Measurements from ENCODE around the gene OR6C2. TPM values are rescaled to one million over a fixed set of nuclear protein-coding genes. Genes with fewer than 3 reads are reported as not detected.

OR6C2 gene
- total RNA-seq, 2 experiments from 2014 or later: not detected

DNA sequence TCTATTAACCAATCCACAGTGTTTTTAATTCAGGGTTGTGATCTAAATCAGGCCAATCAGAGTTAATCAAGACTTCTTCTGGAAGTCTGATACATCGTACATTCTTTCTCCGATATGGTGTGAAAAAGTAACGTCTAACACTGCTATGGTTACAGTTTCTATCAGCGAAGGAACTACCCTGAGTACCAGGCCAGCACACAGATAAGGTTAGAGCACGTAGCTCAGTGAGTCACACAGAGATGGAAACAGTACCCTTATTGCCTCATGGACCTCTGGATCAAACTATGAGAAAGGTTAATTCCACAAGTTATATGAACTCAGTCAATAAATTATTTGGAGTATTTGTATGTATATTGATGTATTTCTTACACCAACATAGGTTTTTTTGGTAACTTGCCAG is 51.6 kb downstream of the OR6C2 start:
- Histone ChIP-seq H3K27ac (ENCODE audit: low read depth, low read length, poor library complexity, severe bottlenecking) (no peak overlapping the region), H3K4me2 (ENCODE audit: low read length) (no peak overlapping the region), H3K4me1 (ENCODE audit: insufficient read depth, low read length, poor library complexity, severe bottlenecking) (no peaks in the 10 kb centered on the region), H3K36me3 (ENCODE audit: insufficient read depth, low read length) (no peaks in the 10 kb centered on the region), H3K4me3 (ENCODE audit: low read depth, low read length, poor library complexity, severe bottlenecking) (no peak overlapping the region), H3K9me2 (ENCODE audit: insufficient read depth, low read length) (no peaks in the 10 kb centered on the region), H3K79me2 (ENCODE audit: insufficient read depth, low read depth, low read length) (no peaks in the 10 kb centered on the region), H4K20me1 (ENCODE audit: insufficient read depth, low read length) (no peaks in the 10 kb centered on the region), H3K9me3 (ENCODE audit: low read length) (no peaks in the 10 kb centered on the region), H2AFZ (ENCODE audit: low read length) (no peak overlapping the region)
- DNase-seq (ENCODE audit: low spot score): no peak
- intact Hi-C loops (cut with micrococcal nuclease; ENCODE audit: unreplicated experiment): no loop called here
- BruUV-seq (replicated peaks): no TSS peak
- no peak for TF ChIP-seq CTCF (conservative IDR thresholded peaks at IDR 0.05; ENCODE audit: low read length)
- no peak for TF ChIP-seq EZH2phosphoT487 (IDR thresholded peaks at IDR 0.05; ENCODE audit: borderline replicate concordance, low read depth, low read length)
- ChIA-PET CTCF (ENCODE audit: unreplicated experiment) (no interaction called here), POLR2A (no interaction called here)

DNA sequence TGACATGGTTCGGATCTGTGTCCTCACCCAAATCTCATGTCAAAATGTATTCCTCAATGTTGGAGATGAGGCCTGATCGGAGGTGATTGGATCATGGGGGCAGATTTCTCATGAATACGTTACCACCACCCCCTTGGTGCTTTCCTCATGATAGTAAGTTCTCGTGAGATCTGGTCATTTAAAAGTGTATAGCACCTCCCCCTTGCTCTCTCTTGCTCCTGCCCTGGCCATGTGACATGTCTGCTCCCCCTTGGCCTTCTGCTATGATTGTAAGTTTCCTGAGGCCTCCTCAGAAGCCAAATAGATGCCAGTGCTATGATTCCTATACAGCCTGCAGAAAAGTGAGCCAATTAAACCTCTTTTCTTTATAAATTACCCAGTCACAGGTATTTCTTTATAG is 55.4 kb downstream of the OR6C2 start:
- ChIA-PET POLR2A (interaction anchor here (1.7 kb wide), 1 partner anchor 27 kb away, joined by 4 read pairs; no protein-coding TSS in a partner anchor), CTCF (ENCODE audit: unreplicated experiment) (no interaction called here)
- H3K4me2 ChIP-seq (ENCODE audit: low read length): no peak overlapping the region
- no peaks in the 10 kb centered on the region for H3K9me3 ChIP-seq (ENCODE audit: low read length)
- no peak overlapping the region for H3K27ac ChIP-seq (ENCODE audit: low read depth, low read length, poor library complexity, severe bottlenecking)
- TF ChIP-seq EZH2phosphoT487 (IDR thresholded peaks at IDR 0.05; ENCODE audit: borderline replicate concordance, low read depth, low read length) (no peak), CTCF (conservative IDR thresholded peaks at IDR 0.05; ENCODE audit: low read length) (no peak)
- H3K4me3 ChIP-seq (ENCODE audit: low read depth, low read length, poor library complexity, severe bottlenecking): no peak overlapping the region
- H2AFZ ChIP-seq (ENCODE audit: low read length): no peak overlapping the region
- no peaks in the 10 kb centered on the region for H4K20me1 ChIP-seq (ENCODE audit: insufficient read depth, low read length)
- no peaks in the 10 kb centered on the region for H3K4me1 ChIP-seq (ENCODE audit: insufficient read depth, low read length, poor library complexity, severe bottlenecking)
- H3K9me2 ChIP-seq (ENCODE audit: insufficient read depth, low read length): no peaks in the 10 kb centered on the region
- intact Hi-C loops (cut with micrococcal nuclease; ENCODE audit: unreplicated experiment): no loop called here
- no peaks in the 10 kb centered on the region for H3K36me3 ChIP-seq (ENCODE audit: insufficient read depth, low read length)
- no TSS peak for BruUV-seq (replicated peaks)
- DNase-seq (ENCODE audit: low spot score): no peak
- no peaks in the 10 kb centered on the region for H3K79me2 ChIP-seq (ENCODE audit: insufficient read depth, low read depth, low read length)

- ChIA-PET POLR2A (interaction anchor here (0.6 to 1.7 kb wide), 2 partner anchors 9 to 27 kb away, joined by 3 to 4 read pairs; no protein-coding TSS in a partner anchor), CTCF (ENCODE audit: unreplicated experiment) (no interaction called here)
- no peak overlapping the region for H3K4me3 ChIP-seq (ENCODE audit: low read depth, low read length, poor library complexity, severe bottlenecking)
- no peaks in the 10 kb centered on the region for H4K20me1 ChIP-seq (ENCODE audit: insufficient read depth, low read length)
- TF ChIP-seq EZH2phosphoT487 (IDR thresholded peaks at IDR 0.05; ENCODE audit: borderline replicate concordance, low read depth, low read length): no peak
- intact Hi-C loops (cut with micrococcal nuclease; ENCODE audit: unreplicated experiment): no loop called here
- no TSS peak for BruUV-seq (replicated peaks)
- no peaks in the 10 kb centered on the region for H3K79me2 ChIP-seq (ENCODE audit: insufficient read depth, low read depth, low read length)
- H3K9me3 ChIP-seq (ENCODE audit: low read length): no peaks in the 10 kb centered on the region
- DNase-seq (ENCODE audit: low spot score): no peak
- H3K27ac ChIP-seq (ENCODE audit: low read depth, low read length, poor library complexity, severe bottlenecking): no peak overlapping the region
- H3K4me2 ChIP-seq (ENCODE audit: low read length): no peak overlapping the region
- no peaks in the 10 kb centered on the region for H3K4me1 ChIP-seq (ENCODE audit: insufficient read depth, low read length, poor library complexity, severe bottlenecking)
- H2AFZ ChIP-seq (ENCODE audit: low read length): no peak overlapping the region
- H3K9me2 ChIP-seq (ENCODE audit: insufficient read depth, low read length): no peaks in the 10 kb centered on the region
- H3K36me3 ChIP-seq (ENCODE audit: insufficient read depth, low read length): no peaks in the 10 kb centered on the region
These were observed 56.0 kb downstream of the OR6C2 start for GRCh38 chr12:55499810-55500252.

Measured in OCI-LY7 (cell line).